RWPE2 (cell line): ENCODE measurements around the gene NPAS4.
"Not testable (repeated sequence)": the region's sequence is repeated elsewhere in the genome, so short reads cannot be mapped to it uniquely, and the experiment has no call there.

ENCODE experiments used
- ATAC-seq: fragments of 200-7000 bp; cut with Tn5 transposase; 3 replicates; pipeline ENCODE4 v1.9.1; 2021; ENCODE audit warnings: low read depth
- DNase-seq: peaks from one replicate; pipeline ENCODE4 v3.0.0-alpha.2; 2020; ENCODE audit warnings: low spot score
- H3K27ac ChIP-seq: fragments of 450-650 bp; 2 replicates; pipeline ENCODE4 v1.5.1; 2017; ENCODE audit warnings: mild to moderate bottlenecking; ENCODE audit not compliant: poor library complexity, severe bottlenecking
- H3K27me3 ChIP-seq: fragments of 250-450 bp; sonication (Bioruptor Pico); 2 replicates; pipeline ENCODE4 v1.5.1; 2021; ENCODE audit warnings: mild to moderate bottlenecking, moderate library complexity; ENCODE audit not compliant: insufficient read depth, poor library complexity, severe bottlenecking
- H3K36me3 ChIP-seq: fragments of 250-450 bp; sonication (Bioruptor Pico); 2 replicates; pipeline ENCODE4 v1.5.1; 2020; ENCODE audit warnings: low read depth, mild to moderate bottlenecking, moderate library complexity
- H3K4me1 ChIP-seq: fragments of 250-450 bp; sonication (Bioruptor Pico); 2 replicates; pipeline ENCODE4 v1.5.1; 2021; ENCODE audit warnings: mild to moderate bottlenecking, moderate library complexity; ENCODE audit not compliant: insufficient read depth, poor library complexity, severe bottlenecking
- H3K4me3 ChIP-seq: fragments of 250-450 bp; sonication (Bioruptor Pico); 2 replicates; pipeline ENCODE4 v1.5.1; 2021; ENCODE audit warnings: mild to moderate bottlenecking, moderate library complexity; ENCODE audit not compliant: severe bottlenecking
- H3K9me3 ChIP-seq: fragments of 250-450 bp; sonication (Bioruptor Pico); 2 replicates; pipeline ENCODE4 v1.5.1; 2021; ENCODE audit warnings: mild to moderate bottlenecking, moderate library complexity; ENCODE audit not compliant: severe bottlenecking
- TF ChIP-seq, protein P1 (sequence below): fragments of 450-650 bp; IDR thresholded peaks from one replicate; pipeline ENCODE4 v1.5.1; 2017; ENCODE audit warnings: mild to moderate bottlenecking, moderate library complexity; ENCODE audit not compliant: poor library complexity, severe bottlenecking

Gene NPAS4

DNA sequence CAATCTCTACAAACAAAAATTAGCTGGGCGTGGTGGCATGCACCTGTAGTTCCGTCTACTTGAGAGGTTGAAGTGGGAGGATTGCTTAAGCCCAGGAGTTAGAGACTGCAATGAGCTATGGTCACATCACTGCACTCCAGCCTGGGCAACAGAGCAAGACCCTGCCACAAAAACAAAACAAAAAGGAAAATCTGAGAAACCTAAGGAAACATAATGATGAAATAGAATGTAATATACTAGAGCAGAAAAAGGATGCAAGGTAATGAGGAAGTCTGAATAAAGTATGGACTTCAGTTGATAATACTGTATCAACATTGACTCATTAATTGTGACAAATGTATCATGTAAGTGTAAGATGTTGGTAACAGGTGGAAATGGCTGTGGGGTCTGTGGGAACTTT is 8.1 kb downstream of the NPAS4 start:
- DNase-seq (no peak), ATAC-seq (no peak)
- Histone ChIP-seq H3K36me3 (no peaks in the 10 kb centered on the region), H3K4me1 (no peaks in the 10 kb centered on the region), H3K9me3 (no peaks in the 10 kb centered on the region), H3K27me3 (no peaks in the 10 kb centered on the region), H3K4me3 (no peak overlapping the region), H3K27ac (no peak overlapping the region)
- TF ChIP-seq, protein P1, sequence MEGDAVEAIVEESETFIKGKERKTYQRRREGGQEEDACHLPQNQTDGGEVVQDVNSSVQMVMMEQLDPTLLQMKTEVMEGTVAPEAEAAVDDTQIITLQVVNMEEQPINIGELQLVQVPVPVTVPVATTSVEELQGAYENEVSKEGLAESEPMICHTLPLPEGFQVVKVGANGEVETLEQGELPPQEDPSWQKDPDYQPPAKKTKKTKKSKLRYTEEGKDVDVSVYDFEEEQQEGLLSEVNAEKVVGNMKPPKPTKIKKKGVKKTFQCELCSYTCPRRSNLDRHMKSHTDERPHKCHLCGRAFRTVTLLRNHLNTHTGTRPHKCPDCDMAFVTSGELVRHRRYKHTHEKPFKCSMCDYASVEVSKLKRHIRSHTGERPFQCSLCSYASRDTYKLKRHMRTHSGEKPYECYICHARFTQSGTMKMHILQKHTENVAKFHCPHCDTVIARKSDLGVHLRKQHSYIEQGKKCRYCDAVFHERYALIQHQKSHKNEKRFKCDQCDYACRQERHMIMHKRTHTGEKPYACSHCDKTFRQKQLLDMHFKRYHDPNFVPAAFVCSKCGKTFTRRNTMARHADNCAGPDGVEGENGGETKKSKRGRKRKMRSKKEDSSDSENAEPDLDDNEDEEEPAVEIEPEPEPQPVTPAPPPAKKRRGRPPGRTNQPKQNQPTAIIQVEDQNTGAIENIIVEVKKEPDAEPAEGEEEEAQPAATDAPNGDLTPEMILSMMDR: no peak

DNA sequence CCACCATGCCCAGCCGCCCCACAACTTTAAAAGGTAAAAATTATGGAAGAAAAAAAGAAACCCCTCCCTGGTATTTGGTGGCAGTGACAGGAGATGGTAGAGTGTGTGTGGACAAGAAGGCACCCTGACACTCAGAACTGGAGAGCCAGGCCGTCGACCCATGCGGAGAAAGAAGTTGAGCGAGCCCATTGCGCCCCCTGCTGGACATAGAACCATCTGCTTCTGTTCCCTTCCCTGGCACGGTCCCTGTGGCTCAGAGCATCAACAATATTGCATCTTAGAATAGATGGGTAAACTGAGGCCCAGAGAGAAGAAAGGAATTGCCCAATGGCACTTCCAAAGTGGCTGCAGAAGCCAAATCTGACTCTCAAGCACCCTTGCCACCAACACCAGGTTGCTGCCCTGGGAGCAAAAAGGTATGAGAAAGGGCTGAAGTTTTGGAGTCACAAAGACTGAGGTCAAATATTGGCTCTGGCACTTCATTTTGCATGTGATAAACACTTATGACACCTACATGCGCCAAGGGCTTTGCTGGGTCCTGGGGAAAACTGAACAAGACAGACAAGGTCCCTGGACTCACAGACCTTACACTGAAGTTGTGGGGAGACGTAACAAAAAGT is 9.3 kb downstream of the NPAS4 start:
- TF ChIP-seq, protein P1: peak; percentile 86
- ATAC-seq (peak; percentile 64; the same call in 1 of the 3 replicates), DNase-seq (no peak)
- no peak overlapping the region for H3K27ac ChIP-seq
- no peaks in the 10 kb centered on the region for H3K9me3 ChIP-seq
- no peaks in the 10 kb centered on the region for H3K4me1 ChIP-seq
- H3K36me3 ChIP-seq: peaks cover 5% of the 10 kb centered on the region
- no peak overlapping the region for H3K4me3 ChIP-seq
- no peaks in the 10 kb centered on the region for H3K27me3 ChIP-seq

DNA sequence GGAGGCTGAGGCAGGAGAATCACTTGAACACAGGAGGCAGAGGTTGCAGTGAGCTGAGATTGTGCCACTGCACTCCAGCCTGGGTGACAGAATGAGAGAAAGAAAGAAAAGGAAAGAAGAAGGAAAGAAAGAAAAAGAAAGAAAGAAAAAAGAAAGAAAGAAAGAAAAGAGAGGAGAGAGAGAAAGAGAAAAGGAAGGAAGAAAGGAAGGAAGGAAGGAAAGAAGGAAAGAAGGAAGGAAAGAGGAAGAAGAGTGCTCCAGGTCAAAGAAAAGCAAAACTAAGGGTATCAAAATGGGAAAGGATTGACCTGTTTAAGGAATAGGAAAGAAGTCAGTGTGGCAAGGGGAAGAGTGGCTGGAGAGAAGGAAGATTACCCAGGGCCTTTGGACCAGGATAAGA is 10.5 kb downstream of the NPAS4 start:
- not testable (repeated sequence) for H3K27me3 ChIP-seq, ATAC-seq, H3K4me3 ChIP-seq, H3K4me1 ChIP-seq, DNase-seq, H3K9me3 ChIP-seq, H3K27ac ChIP-seq
- peaks cover 17% of the 10 kb centered on the region for H3K36me3 ChIP-seq

- H3K4me1 ChIP-seq, H3K4me3 ChIP-seq, DNase-seq, H3K27me3 ChIP-seq, H3K9me3 ChIP-seq, H3K27ac ChIP-seq: not testable (repeated sequence)
- ATAC-seq: peak; percentile 48; the same call in 1 of the 3 replicates
- peaks cover 23% of the 10 kb centered on the region for H3K36me3 ChIP-seq
Measured at GRCh38 chr11:66431871-66432329, 11.1 kb downstream of the NPAS4 start.

- Histone ChIP-seq H3K27ac (no peak overlapping the region), H3K36me3 (peaks cover 29% of the 10 kb centered on the region), H3K9me3 (no peaks in the 10 kb centered on the region), H3K27me3 (no peaks in the 10 kb centered on the region), H3K4me1 (no peaks in the 10 kb centered on the region), H3K4me3 (no peak overlapping the region)
- no peak for DNase-seq
- TF ChIP-seq, protein P1: no peak
- ATAC-seq: no peak
Measured at GRCh38 chr11:66432597-66432996, 11.8 kb downstream of the NPAS4 start.

DNA sequence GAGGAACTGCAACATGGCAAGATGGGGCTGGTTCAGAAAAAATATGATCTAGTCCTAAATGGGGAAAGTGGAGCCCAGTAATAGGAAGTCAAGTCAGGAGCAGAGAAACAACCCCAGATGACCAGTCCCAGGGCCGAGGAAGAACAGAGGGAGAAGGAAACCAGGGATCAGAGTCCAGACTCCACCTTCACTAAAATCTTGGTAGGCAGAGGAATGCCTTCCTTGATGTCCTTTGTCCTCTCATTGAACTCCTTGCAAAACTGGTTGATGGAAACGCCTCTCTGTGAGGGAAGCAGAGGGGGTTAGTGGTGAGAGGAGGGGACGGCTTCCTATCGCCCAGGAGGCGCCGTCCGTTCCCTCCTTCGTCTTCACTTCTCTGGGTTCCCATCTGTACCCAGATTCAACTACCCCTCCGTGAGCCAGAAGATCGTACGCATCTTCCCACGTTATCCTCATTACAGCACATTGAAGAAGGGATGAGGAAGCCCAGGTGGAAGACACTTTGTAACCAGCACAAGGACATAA is 17.2 kb downstream of the NPAS4 start:
- DNase-seq: no peak
- Histone ChIP-seq H3K27ac (peak overlapping the region; percentile 40), H3K4me3 (peak overlapping the region; percentile 81), H3K27me3 (no peaks in the 10 kb centered on the region), H3K9me3 (no peaks in the 10 kb centered on the region), H3K4me1 (peaks cover under 1% of the 10 kb centered on the region), H3K36me3 (peaks cover 29% of the 10 kb centered on the region)
- no peak for ATAC-seq
- TF ChIP-seq, protein P1: no peak
